Measurements from ENCODE around the gene HPS6.

HPS6 gene

DNA sequence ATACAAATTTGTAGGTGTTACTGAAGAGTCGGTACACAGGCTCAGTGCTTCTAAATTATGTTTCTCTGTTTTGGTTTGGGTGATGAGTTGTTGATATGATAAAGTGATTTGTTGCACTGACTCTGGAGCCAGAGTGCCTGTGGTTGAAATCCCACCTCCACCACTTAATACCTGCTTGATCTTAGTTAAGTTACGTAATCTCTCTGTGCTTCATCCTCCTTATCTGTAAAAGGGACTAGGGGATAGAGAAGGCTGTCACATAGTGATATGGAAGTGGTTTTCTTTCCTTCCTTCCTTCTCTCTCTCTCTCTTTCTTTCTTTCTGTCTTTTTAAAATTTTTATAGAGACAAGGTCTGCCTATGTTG is 664 bp upstream of the HPS6 start:
- peaks cover 5% of the 10 kb centered on the region for H3K79me2 ChIP-seq
- H3K4me2 ChIP-seq (ENCODE audit: low read length), result peak overlapping the region; percentile 94
- H3K27ac ChIP-seq, result peak overlapping the region; percentile 85
- no peaks in the 10 kb centered on the region for H3K36me3 ChIP-seq (ENCODE audit: control insufficient read depth, insufficient read depth, low read length)
- no peaks in the 10 kb centered on the region for H3K27me3 ChIP-seq (ENCODE audit: control insufficient read depth, insufficient read depth, low read length)
- no peak overlapping the region for H3K9ac ChIP-seq
- TF ChIP-seq, protein P1, sequence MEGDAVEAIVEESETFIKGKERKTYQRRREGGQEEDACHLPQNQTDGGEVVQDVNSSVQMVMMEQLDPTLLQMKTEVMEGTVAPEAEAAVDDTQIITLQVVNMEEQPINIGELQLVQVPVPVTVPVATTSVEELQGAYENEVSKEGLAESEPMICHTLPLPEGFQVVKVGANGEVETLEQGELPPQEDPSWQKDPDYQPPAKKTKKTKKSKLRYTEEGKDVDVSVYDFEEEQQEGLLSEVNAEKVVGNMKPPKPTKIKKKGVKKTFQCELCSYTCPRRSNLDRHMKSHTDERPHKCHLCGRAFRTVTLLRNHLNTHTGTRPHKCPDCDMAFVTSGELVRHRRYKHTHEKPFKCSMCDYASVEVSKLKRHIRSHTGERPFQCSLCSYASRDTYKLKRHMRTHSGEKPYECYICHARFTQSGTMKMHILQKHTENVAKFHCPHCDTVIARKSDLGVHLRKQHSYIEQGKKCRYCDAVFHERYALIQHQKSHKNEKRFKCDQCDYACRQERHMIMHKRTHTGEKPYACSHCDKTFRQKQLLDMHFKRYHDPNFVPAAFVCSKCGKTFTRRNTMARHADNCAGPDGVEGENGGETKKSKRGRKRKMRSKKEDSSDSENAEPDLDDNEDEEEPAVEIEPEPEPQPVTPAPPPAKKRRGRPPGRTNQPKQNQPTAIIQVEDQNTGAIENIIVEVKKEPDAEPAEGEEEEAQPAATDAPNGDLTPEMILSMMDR (IDR thresholded peaks at IDR 0.05), result no peak
- H3K4me3 ChIP-seq (ENCODE audit: low read depth, low read length), result peak overlapping the region; percentile 83
- H2AFZ ChIP-seq, result peak overlapping the region; percentile 92
- no peaks in the 10 kb centered on the region for H3K9me3 ChIP-seq (ENCODE audit: control insufficient read depth, low read length)
- peaks cover 3% of the 10 kb centered on the region for H3K4me1 ChIP-seq

DNA sequence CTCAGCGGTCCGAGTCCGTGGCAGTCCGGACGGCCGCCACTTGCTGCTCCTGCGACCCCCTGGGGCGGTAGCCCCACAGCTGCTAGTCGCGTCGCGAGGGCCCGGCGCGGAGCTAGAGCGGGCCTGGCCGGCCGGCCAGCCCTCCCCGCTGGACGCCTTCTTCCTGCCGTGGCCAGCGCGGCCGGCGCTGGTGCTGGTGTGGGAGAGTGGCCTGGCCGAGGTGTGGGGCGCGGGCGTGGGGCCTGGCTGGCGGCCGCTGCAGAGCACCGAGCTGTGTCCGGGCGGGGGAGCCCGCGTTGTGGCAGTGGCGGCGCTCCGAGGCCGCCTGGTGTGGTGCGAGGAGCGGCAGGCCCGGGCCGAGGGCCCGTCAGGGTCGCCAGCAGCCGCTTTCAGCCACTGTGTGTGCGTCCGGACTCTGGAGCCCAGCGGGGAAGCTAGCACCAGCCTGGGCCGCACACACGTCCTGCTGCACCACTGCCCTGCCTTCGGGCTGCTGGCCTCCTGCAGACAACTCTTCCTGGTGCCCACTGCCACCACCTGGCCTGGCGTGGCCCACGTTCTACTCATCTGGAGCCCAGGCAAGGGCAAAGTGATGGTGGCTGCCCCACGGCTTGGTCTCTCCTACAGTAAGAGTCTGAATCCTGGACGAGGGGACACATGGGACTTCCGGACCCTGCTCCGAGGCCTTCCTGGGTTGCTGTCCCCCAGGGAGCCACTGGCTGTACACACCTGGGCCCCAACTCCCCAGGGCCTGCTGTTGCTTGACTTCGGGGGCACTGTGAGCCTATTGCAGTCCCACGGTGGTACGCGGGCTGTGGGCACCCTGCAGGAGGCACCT is 631 bp downstream of the HPS6 start:
- peaks cover 5% of the 10 kb centered on the region for H3K79me2 ChIP-seq
- peak overlapping the region; percentile 90 for H3K9ac ChIP-seq
- no peaks in the 10 kb centered on the region for H3K9me3 ChIP-seq (ENCODE audit: control insufficient read depth, low read length)
- peak overlapping the region; percentile 83 for H3K4me3 ChIP-seq (ENCODE audit: low read depth, low read length)
- H3K36me3 ChIP-seq (ENCODE audit: control insufficient read depth, insufficient read depth, low read length), result no peaks in the 10 kb centered on the region
- H3K4me1 ChIP-seq, result peaks cover 3% of the 10 kb centered on the region
- H3K4me2 ChIP-seq (ENCODE audit: low read length), result peak overlapping the region; percentile 94
- H2AFZ ChIP-seq, result peak overlapping the region; percentile 92
- H3K27me3 ChIP-seq (ENCODE audit: control insufficient read depth, insufficient read depth, low read length), result no peaks in the 10 kb centered on the region
- TF ChIP-seq, protein P1 (IDR thresholded peaks at IDR 0.05), result no peak
- peak overlapping the region; percentile 85 for H3K27ac ChIP-seq

DNA sequence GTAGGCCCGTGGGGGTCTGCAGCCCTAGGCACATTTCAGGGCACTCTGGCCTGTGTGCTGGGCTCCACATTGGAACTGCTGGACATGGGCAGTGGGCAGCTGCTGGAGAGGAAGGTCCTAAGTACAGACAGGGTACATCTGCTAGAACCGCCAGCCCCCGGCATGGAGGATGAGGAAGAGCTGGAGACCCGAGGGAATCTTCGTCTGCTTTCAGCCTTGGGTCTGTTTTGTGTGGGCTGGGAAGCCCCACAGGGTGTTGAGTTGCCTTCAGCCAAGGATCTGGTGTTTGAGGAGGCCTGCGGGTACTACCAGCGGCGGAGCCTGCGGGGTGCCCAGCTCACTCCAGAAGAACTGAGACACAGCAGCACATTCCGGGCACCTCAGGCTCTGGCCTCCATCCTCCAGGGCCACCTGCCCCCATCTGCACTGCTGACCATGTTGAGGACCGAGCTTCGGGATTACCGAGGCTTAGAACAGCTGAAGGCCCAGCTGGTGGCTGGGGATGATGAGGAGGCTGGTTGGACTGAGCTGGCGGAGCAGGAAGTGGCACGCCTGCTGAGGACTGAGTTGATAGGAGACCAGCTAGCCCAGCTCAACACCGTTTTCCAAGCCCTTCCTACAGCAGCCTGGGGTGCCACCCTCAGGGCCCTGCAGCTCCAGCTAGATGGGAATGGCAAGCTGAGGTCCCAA is 1.4 kb downstream of the HPS6 start:
- no peak overlapping the region for H2AFZ ChIP-seq
- peaks cover 3% of the 10 kb centered on the region for H3K4me1 ChIP-seq
- H3K4me3 ChIP-seq (ENCODE audit: low read depth, low read length), result peak overlapping the region; percentile 83
- H3K9ac ChIP-seq, result peak overlapping the region; percentile 90
- no peaks in the 10 kb centered on the region for H3K9me3 ChIP-seq (ENCODE audit: control insufficient read depth, low read length)
- peaks cover 5% of the 10 kb centered on the region for H3K79me2 ChIP-seq
- H3K4me2 ChIP-seq (ENCODE audit: low read length), result peak overlapping the region; percentile 94
- peak overlapping the region; percentile 85 for H3K27ac ChIP-seq
- H3K36me3 ChIP-seq (ENCODE audit: control insufficient read depth, insufficient read depth, low read length), result no peaks in the 10 kb centered on the region
- H3K27me3 ChIP-seq (ENCODE audit: control insufficient read depth, insufficient read depth, low read length), result no peaks in the 10 kb centered on the region
- TF ChIP-seq, protein P1 (IDR thresholded peaks at IDR 0.05), result no peak

DNA sequence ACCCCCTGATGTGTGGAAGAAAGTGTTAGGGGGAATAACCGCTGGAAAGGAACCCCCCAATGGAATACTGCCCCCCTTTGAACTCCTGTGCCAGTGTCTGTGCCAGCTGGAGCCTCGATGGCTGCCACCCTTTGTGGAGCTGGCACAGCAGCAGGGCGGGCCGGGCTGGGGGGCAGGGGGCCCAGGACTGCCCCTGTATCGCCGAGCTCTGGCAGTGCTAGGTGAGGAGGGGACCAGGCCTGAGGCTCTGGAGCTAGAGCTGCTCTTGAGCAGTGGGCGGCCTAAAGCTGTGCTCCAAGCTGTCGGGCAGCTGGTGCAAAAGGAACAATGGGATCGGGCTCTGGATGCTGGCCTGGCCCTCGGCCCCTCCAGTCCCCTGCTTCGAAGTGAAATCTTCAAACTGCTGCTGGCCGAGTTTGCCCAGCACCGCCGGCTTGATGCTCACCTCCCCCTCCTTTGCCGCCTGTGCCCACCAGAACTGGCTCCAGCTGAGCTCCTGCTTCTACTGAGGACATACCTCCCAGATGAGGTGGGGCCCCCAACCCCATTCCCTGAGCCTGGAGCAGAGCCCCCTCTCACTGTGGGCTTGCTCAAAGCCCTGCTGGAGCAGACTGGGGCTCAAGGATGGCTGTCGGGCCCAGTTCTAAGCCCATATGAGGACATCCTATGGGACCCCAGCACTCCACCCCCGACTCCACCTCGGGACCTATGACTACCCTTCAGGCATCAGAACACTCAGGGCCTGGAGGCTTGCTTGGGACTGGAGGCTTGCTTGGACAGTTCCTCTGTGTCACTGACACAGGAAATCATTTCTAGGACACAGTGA is 2.2 kb downstream of the HPS6 start:
- TF ChIP-seq, protein P1 (IDR thresholded peaks at IDR 0.05), result no peak
- Histone ChIP-seq H3K9me3 (ENCODE audit: control insufficient read depth, low read length) (no peaks in the 10 kb centered on the region), H3K79me2 (peaks cover 6% of the 10 kb centered on the region), H3K36me3 (ENCODE audit: control insufficient read depth, insufficient read depth, low read length) (no peaks in the 10 kb centered on the region), H3K27ac (no peak overlapping the region), H3K4me2 (ENCODE audit: low read length) (no peak overlapping the region), H3K9ac (no peak overlapping the region), H3K27me3 (ENCODE audit: control insufficient read depth, insufficient read depth, low read length) (no peaks in the 10 kb centered on the region), H2AFZ (no peak overlapping the region), H3K4me3 (ENCODE audit: low read depth, low read length) (no peak overlapping the region), H3K4me1 (peaks cover 3% of the 10 kb centered on the region)

Data from parathyroid adenoma (tissue), 2 donors.